HG03565 (cell line): ENCODE results near the gene SSX4B.
"Not testable (repeated sequence)": the region's sequence is repeated elsewhere in the genome, so short reads cannot be mapped to it uniquely, and the experiment has no call there.

Experiments used
- ATAC-seq: cut with Tn5 transposase; IDR thresholded peaks from one replicate; pipeline ENCODE4 v1.9.1; 2021; ENCODE audit warnings: mild to moderate bottlenecking, moderate library complexity; ENCODE audit not compliant: unreplicated experiment

SSX4B gene, protein sequence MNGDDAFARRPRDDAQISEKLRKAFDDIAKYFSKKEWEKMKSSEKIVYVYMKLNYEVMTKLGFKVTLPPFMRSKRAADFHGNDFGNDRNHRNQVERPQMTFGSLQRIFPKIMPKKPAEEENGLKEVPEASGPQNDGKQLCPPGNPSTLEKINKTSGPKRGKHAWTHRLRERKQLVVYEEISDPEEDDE

DNA sequence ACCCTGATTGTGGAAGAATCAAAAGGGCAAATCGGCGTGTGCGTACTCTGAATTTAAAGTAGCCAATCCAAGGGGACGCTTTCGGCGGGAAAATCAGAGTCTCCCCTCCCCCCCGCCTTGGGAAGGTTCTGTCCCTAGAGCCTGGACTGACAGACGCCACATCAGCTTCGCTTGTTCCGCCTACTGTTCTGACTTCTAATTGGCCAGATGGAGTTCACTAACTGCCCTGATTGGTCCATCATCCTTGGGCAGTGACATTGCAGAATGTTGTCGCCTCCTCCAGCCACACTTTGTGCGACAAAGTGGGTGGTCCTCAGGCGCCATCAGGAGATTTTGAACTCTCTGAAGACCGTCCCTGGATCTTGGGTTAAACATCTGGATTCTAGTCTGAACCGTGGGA, at the start of gene SSX4B:
TSS of gene SSX4B (minus strand) at position 101 of the 400 bp plus-strand sequence. CDS start 588 bp downstream, outside the sequence.
- not testable (repeated sequence) for ATAC-seq

- no peak for ATAC-seq
Measured at GRCh38 chrX:48460606-48461005, 48.8 kb upstream of the SSX4B start.

DNA sequence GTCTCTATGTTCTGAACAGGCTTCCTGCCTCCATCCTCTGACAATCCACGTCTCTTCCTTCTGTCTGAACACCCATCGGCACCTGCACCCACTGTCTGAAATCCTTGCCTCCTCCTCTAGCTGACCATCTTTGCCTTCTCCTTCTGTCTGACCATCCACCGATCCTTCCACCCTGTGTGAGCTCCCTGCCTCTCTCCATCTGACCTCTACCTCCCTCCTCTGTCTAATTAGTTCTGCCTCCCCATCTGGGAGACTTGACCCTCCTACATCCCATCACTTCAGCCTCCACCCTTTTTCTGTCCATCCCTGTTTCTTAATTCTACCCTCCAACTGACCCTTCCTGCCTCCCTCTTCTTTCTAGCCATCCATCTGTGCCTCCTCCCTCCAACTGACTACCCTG, 48.3 kb upstream of the SSX4B start:
- ATAC-seq: no peak

DNA sequence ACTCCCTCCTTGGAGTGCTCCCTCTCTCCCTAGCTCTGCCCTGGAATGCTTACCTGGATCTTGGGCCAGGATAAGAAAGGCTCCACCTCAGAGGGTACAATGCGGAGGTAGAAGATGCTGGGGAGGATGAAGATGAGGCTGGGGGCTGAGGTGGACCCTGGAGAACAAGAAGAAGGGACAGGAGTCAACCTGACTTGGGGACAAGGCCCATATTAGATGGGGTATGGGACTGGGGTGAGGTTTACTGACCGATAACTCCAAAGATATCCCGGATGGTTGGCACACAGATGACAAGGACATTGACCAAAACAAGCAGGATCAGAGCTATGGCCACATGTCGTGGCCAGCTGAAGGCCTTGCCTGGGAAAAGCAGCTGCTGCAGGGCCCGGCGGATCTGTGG, 47.7 kb upstream of the SSX4B start:
- no peak for ATAC-seq

DNA sequence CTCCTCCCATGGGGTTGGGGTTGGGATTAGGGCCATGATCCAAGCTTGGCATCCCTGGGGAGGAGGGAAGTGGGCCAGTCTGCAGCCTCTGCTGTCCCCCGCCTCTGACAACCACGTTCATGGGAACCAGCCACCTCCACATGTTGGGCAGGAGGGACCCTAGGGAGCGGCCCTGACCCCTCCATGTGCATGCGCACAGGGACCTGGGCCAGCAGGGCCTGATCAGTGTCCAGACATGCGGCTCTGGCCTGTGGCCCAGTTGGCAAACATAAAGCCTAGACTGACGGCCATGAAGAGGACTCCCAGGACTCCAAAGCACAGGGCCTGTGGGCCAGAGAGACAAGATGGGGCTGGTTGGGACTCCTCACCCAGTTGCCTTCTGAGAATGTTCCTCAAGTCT, 47.0 kb upstream of the SSX4B start:
- ATAC-seq: no peak

DNA sequence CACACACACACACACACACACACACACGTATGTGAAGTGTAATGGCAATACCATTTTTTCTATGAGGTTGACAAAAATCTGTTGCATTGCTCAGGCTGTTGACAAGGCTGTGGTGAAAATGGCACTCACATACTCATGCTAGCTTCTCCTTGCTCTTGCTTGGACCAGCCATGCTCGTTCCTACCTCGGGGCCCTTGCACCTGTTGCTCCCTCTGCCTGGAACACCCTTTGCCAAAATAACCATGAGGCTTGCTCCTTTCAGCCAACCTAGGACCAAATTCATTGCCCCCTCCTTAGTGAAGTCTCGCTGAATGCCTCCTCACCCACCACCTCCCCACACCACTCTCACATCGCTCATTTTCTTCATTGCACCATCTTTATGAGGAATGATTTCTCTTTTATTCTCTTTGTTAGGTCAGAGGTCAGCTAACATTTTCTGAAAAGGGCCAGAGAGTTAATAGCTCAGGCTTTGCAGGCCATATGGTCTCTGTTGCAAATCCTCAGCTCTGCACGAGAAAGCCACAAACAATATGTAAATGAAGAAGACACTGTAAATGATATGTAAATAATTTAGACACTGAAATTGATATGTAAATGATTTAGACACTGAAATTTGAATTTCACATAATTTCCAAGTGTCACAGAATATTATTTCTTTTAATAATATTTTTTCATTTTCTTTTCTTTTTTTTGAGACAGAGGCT, 45.0 kb upstream of the SSX4B start:
- no peak for ATAC-seq

DNA sequence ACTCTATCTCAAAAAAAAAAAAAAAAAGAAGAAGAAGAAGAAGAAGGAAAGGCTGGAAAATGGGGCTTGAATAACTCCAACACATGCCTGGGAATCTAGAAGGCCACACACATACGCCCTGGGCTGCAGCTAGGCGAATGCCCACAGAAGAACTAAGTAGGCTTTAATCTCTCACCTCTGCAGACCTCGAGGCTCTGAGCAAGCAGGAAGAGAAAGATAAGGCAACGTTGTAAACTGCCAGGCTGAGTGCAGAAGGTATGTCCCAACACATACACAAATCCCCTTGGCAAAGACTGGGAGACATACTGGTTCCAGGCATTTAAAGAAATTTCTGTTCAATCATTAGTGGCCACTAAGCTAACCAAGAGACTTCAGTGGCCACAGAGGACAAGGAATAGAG, 39.9 kb upstream of the SSX4B start:
- ATAC-seq: no peak

- ATAC-seq: no peak
Measured at GRCh38 chrX:48450076-48450475, 38.3 kb upstream of the SSX4B start.

GRCh38 chrX:48447201-48447600, 35.4 kb upstream of the SSX4B start:
- not testable (repeated sequence) for ATAC-seq

- not testable (repeated sequence) for ATAC-seq
Measured at GRCh38 chrX:48433713-48434112, 22.0 kb upstream of the SSX4B start.

- ATAC-seq: not testable (repeated sequence)
Measured at GRCh38 chrX:48430166-48430565, 18.4 kb upstream of the SSX4B start.

DNA sequence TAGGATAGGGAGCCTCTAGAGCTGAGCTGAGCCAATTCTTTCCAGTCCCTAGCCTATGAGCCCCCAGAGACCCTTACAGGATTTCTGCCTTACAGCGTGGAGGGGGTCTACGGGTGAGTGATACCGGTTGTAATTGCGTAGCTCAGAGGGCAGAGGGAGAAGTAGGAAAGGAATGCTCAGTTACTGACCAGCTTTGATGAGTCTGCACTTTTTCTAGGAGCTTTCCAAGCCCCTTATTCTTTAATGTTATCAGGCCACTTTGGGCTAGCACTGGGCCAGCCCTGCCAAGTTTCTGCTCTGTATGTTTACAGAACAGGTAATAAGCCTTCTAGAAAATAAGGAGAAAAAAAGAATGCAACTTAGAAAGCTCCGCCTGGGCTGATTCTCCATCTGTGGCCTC, 17.8 kb upstream of the SSX4B start:
- ATAC-seq: not testable (repeated sequence)

- ATAC-seq: not testable (repeated sequence)
Measured at GRCh38 chrX:48427027-48427716, 15.4 kb upstream of the SSX4B start.

GRCh38 chrX:48397825-48398224, 13.9 kb downstream of the SSX4B start:
- not testable (repeated sequence) for ATAC-seq

- ATAC-seq: not testable (repeated sequence)
Measured at GRCh38 chrX:48396931-48397330, 14.8 kb downstream of the SSX4B start.

GRCh38 chrX:48383239-48383638, 28.5 kb downstream of the SSX4B start, which contains the start of gene SSX4:
Gene SSX4, plus strand, starts transcription at chrX:48383539. Its CDS starts 515 bp downstream, at chrX:48384054.
- not testable (repeated sequence) for ATAC-seq

GRCh38 chrX:48370408-48370807, 41.4 kb downstream of the SSX4B start:
- not testable (repeated sequence) for ATAC-seq

DNA sequence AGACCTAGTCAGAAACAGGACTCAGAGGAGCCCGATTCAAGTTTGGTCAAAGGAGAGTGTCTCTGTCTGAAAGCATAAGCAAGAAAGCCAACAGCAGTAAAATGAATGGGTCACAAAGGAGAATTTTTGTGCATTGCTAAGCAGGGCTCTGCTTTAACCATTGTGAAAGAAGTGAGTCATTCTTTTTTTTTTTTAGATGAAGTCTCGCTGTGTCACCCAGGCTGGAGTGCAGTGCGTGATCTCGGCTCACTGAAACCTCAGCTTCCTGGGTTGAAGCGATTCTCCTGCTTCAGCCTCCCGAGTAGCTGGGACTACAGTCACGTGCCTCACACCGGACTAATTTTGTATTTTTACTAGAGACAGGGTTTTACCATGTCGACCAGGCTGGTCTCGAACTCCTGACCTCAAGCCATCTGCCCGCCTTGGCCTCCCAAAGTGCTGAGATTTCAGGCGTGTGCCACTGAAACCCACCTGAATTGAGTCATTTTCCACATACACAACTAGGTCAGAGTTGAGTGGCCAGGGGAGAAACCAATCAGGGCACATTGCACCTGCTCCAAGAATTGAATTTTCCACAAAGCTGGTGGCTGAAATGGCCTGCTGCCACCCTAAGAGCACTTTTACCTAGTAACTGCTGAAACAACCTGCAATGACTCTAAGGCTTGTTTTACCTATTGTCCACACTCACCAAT, 43.9 kb downstream of the SSX4B start:
- not testable (repeated sequence) for ATAC-seq

GRCh38 chrX:48359281-48359680, 52.5 kb downstream of the SSX4B start:
- not testable (repeated sequence) for ATAC-seq

DNA sequence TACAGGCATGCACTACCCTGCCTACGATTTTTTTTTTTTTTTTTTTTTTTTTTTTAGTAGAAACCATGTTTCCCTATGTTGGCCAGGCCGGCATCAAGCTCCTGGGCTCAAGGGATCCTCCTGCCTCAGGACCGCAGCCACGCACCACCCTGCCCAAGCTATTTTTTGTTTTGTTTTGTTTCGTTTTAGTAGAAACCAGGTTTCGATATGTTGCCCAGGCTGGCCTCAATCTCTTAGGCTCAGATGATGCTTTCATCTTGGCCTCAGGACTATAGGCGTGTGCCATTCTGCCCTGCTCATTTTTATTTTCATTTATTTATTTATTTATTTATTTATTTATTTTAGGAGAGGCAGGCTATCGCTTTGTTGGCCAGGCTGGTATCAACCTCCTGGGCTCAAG, 54.1 kb downstream of the SSX4B start:
- ATAC-seq: no peak
